DOHH2 (cell line): ENCODE results near the gene GRB7.

ENCODE experiments used
- H3F3A ChIP-seq: fragments of 200-600 bp; sonication (generic), shearing (Covaris generic); 2 replicates; pipeline ENCODE4 v1.6.0; 2016; ENCODE audit warnings: antibody characterized with exemption, mild to moderate bottlenecking; ENCODE audit not compliant: control insufficient read depth, insufficient read depth
- H3K27ac ChIP-seq: fragments of 200-600 bp; sonication (generic); 2 replicates; pipeline ENCODE4 v1.5.1; 2014; ENCODE audit warnings: low read depth, mild to moderate bottlenecking, low read length, moderate library complexity
- H3K27me3 ChIP-seq: fragments of 200-600 bp; sonication (generic); 2 replicates; pipeline ENCODE4 v1.6.1; 2014; ENCODE audit warnings: mild to moderate bottlenecking, low read length, mixed read lengths; ENCODE audit not compliant: control insufficient read depth
- H3K36me3 ChIP-seq: fragments of 200-600 bp; sonication (generic); 2 replicates; pipeline ENCODE4 v1.6.1; 2014; ENCODE audit warnings: mild to moderate bottlenecking, low read length, moderate library complexity, mixed read lengths; ENCODE audit not compliant: control insufficient read depth
- H3K4me1 ChIP-seq: fragments of 200-600 bp; sonication (generic); 2 replicates; pipeline ENCODE4 v1.6.1; 2014; ENCODE audit warnings: mild to moderate bottlenecking, low read length, mixed read lengths; ENCODE audit not compliant: control insufficient read depth
- H3K4me2 ChIP-seq: fragments of 200-600 bp; sonication (generic); 2 replicates; pipeline ENCODE4 v1.6.0; 2014; ENCODE audit warnings: mild to moderate bottlenecking, low read length, moderate library complexity
- H3K4me3 ChIP-seq: fragments of 200-600 bp; sonication (generic); 2 replicates; pipeline ENCODE4 v1.5.1; 2014; ENCODE audit warnings: mild to moderate bottlenecking, low read length, mixed read lengths
- H3K79me2 ChIP-seq: fragments of 200-600 bp; sonication (generic); 2 replicates; pipeline ENCODE4 v1.6.1; 2014; ENCODE audit warnings: mild to moderate bottlenecking, low read length, mixed read lengths; ENCODE audit not compliant: control insufficient read depth
- H3K9me2 ChIP-seq: fragments of 200-600 bp; sonication (generic); replicated peaks from 2 replicates; pipeline ENCODE4 v1.6.1; 2014; ENCODE audit warnings: mild to moderate bottlenecking, low read length, mixed read lengths; ENCODE audit not compliant: control insufficient read depth
- H3K9me3 ChIP-seq: fragments of 200-600 bp; sonication (generic); 2 replicates; pipeline ENCODE4 v1.6.1; 2014; ENCODE audit warnings: antibody characterized with exemption, low read length, mixed read lengths; ENCODE audit not compliant: control insufficient read depth, insufficient read depth
- H4K20me1 ChIP-seq: fragments of 200-600 bp; sonication (generic); 2 replicates; pipeline ENCODE4 v1.6.0; 2014; ENCODE audit warnings: low read depth, mild to moderate bottlenecking, antibody characterized with exemption, low read length, moderate library complexity; ENCODE audit not compliant: control insufficient read depth, insufficient read depth
- EZH2phosphoT487 ChIP-seq: fragments of 200-600 bp; sonication (generic); IDR thresholded peaks from 2 replicates; pipeline ENCODE4 v1.6.1; 2017; ENCODE audit warnings: borderline replicate concordance, mild to moderate bottlenecking, antibody characterized with exemption, low read length, moderate library complexity, mixed read lengths
- TF ChIP-seq, protein P1 (sequence below): fragments of 200-600 bp; sonication (generic); IDR thresholded peaks from one replicate; pipeline ENCODE4 v1.5.1; 2014; ENCODE audit warnings: antibody characterized with exemption, mild to moderate bottlenecking, low read depth, low read length; ENCODE audit not compliant: poor library complexity, severe bottlenecking

Gene GRB7

GRCh38 chr17:39744075-39744835, 6.5 kb downstream of the GRB7 start:
- TF ChIP-seq, protein P1, sequence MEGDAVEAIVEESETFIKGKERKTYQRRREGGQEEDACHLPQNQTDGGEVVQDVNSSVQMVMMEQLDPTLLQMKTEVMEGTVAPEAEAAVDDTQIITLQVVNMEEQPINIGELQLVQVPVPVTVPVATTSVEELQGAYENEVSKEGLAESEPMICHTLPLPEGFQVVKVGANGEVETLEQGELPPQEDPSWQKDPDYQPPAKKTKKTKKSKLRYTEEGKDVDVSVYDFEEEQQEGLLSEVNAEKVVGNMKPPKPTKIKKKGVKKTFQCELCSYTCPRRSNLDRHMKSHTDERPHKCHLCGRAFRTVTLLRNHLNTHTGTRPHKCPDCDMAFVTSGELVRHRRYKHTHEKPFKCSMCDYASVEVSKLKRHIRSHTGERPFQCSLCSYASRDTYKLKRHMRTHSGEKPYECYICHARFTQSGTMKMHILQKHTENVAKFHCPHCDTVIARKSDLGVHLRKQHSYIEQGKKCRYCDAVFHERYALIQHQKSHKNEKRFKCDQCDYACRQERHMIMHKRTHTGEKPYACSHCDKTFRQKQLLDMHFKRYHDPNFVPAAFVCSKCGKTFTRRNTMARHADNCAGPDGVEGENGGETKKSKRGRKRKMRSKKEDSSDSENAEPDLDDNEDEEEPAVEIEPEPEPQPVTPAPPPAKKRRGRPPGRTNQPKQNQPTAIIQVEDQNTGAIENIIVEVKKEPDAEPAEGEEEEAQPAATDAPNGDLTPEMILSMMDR = no peak
- no peak for TF ChIP-seq EZH2phosphoT487

GRCh38 chr17:39744836-39745215, 7.1 kb downstream of the GRB7 start:
- H3K27ac ChIP-seq = no peak overlapping the region
- H3K79me2 ChIP-seq = no peaks in the 10 kb centered on the region
- H3K36me3 ChIP-seq = no peaks in the 10 kb centered on the region
- H3K4me1 ChIP-seq = peaks cover 11% of the 10 kb centered on the region
- no peaks in the 10 kb centered on the region for H3K9me2 ChIP-seq
- H3K4me3 ChIP-seq = no peak overlapping the region
- H3K27me3 ChIP-seq = no peaks in the 10 kb centered on the region
- no peak overlapping the region for H3K4me2 ChIP-seq
- no peaks in the 10 kb centered on the region for H3K9me3 ChIP-seq
- no peaks in the 10 kb centered on the region for H4K20me1 ChIP-seq
- TF ChIP-seq, protein P1 = no peak
- no peak for TF ChIP-seq EZH2phosphoT487
- H3F3A ChIP-seq = peaks cover 5% of the 10 kb centered on the region; the same call in 1 of the 2 replicates

More at GRCh38 chr17:39744075-39744835, 6.5 kb downstream of the GRB7 start:
- H3F3A ChIP-seq = peaks cover 4% of the 10 kb centered on the region; the same call in 1 of the 2 replicates
- no peaks in the 10 kb centered on the region for H3K79me2 ChIP-seq
- H3K4me3 ChIP-seq = no peak overlapping the region
- H4K20me1 ChIP-seq = no peaks in the 10 kb centered on the region
- no peaks in the 10 kb centered on the region for H3K9me2 ChIP-seq
- no peak overlapping the region for H3K27ac ChIP-seq
- no peaks in the 10 kb centered on the region for H3K27me3 ChIP-seq
- peaks cover 17% of the 10 kb centered on the region for H3K4me1 ChIP-seq
- H3K36me3 ChIP-seq = no peaks in the 10 kb centered on the region
- no peak overlapping the region for H3K4me2 ChIP-seq
- H3K9me3 ChIP-seq = no peaks in the 10 kb centered on the region

- peaks cover 4% of the 10 kb centered on the region for H3K4me1 ChIP-seq
- H3K27ac ChIP-seq = no peak overlapping the region
- peaks cover 5% of the 10 kb centered on the region; the same call in 1 of the 2 replicates for H3F3A ChIP-seq
- H4K20me1 ChIP-seq = no peaks in the 10 kb centered on the region
- TF ChIP-seq, protein P1 = no peak
- no peak for TF ChIP-seq EZH2phosphoT487
- H3K27me3 ChIP-seq = no peaks in the 10 kb centered on the region
- no peaks in the 10 kb centered on the region for H3K9me2 ChIP-seq
- H3K9me3 ChIP-seq = no peaks in the 10 kb centered on the region
- no peaks in the 10 kb centered on the region for H3K36me3 ChIP-seq
- H3K79me2 ChIP-seq = no peaks in the 10 kb centered on the region
- no peak overlapping the region for H3K4me3 ChIP-seq
- no peak overlapping the region for H3K4me2 ChIP-seq
These were observed 7.8 kb downstream of the GRB7 start for GRCh38 chr17:39745335-39746144.
